ENCODE data around the gene DOK6. TPM values are rescaled to one million over a fixed set of nuclear protein-coding genes. Genes with fewer than 3 reads are reported as not detected.

The DOK6 gene
- total RNA-seq, 1 donor: 2.1 TPM

- DNase-seq (ENCODE audit: low read depth): peak; percentile 70
- no peak overlapping the region for H3K4me3 ChIP-seq (ENCODE audit: low read depth, low read length)
- no peak for TF ChIP-seq CTCF (IDR thresholded peaks at IDR 0.05; ENCODE audit: insufficient read depth, low read length)
These were observed 90.1 kb downstream of the DOK6 start for GRCh38 chr18:69490813-69491212.

- peak; percentile 0 for DNase-seq (ENCODE audit: low read depth)
- H3K4me3 ChIP-seq (ENCODE audit: low read depth, low read length): no peak overlapping the region
- no peak for TF ChIP-seq CTCF (IDR thresholded peaks at IDR 0.05; ENCODE audit: insufficient read depth, low read length)
These were observed 90.9 kb downstream of the DOK6 start for GRCh38 chr18:69491576-69491975.

- no peak for DNase-seq (ENCODE audit: low read depth)
- TF ChIP-seq CTCF (IDR thresholded peaks at IDR 0.05; ENCODE audit: insufficient read depth, low read length): no peak
- H3K4me3 ChIP-seq (ENCODE audit: low read depth, low read length): no peak overlapping the region
These were observed 92.2 kb downstream of the DOK6 start for GRCh38 chr18:69492861-69493260.

GRCh38 chr18:69494841-69495240 is 94.2 kb downstream of the DOK6 start:
- no peak for TF ChIP-seq CTCF (IDR thresholded peaks at IDR 0.05; ENCODE audit: insufficient read depth, low read length)
- no peak for DNase-seq (ENCODE audit: low read depth)
- no peak overlapping the region for H3K4me3 ChIP-seq (ENCODE audit: low read depth, low read length)

GRCh38 chr18:69495338-69495737 is 94.7 kb downstream of the DOK6 start:
- no peak for DNase-seq (ENCODE audit: low read depth)
- no peak for TF ChIP-seq CTCF (IDR thresholded peaks at IDR 0.05; ENCODE audit: insufficient read depth, low read length)
- H3K4me3 ChIP-seq (ENCODE audit: low read depth, low read length): no peak overlapping the region

- no peak for DNase-seq (ENCODE audit: low read depth)
- TF ChIP-seq CTCF (IDR thresholded peaks at IDR 0.05; ENCODE audit: insufficient read depth, low read length): no peak
- no peak overlapping the region for H3K4me3 ChIP-seq (ENCODE audit: low read depth, low read length)
These were observed 95.3 kb downstream of the DOK6 start for GRCh38 chr18:69495841-69496533.

- TF ChIP-seq CTCF (IDR thresholded peaks at IDR 0.05; ENCODE audit: insufficient read depth, low read length): no peak
- no peak overlapping the region for H3K4me3 ChIP-seq (ENCODE audit: low read depth, low read length)
- peak; percentile 32 for DNase-seq (ENCODE audit: low read depth)
These were observed 118.3 kb downstream of the DOK6 start for GRCh38 chr18:69518989-69519388.

Data from fibroblast of the aortic adventitia (primary cell).